Trophoblast cell (in vitro differentiated cells and primary cell): ENCODE data around the gene KCNMB2.

Experiments
- DNase-seq, 2 donors: peaks; one replicate each; pipeline ENCODE4 v3.0.0-alpha.2; 2016
- H2AFZ ChIP-seq: 2 replicates; pipeline ENCODE4 v1.6.1; 2013; ENCODE audit warnings: low read length, moderate library complexity, mild to moderate bottlenecking; ENCODE audit not compliant: insufficient read depth, poor library complexity
- H2AK5ac ChIP-seq: 2 replicates; pipeline ENCODE4 v1.6.1; 2013; ENCODE audit warnings: mild to moderate bottlenecking, low read length
- H2BK120ac ChIP-seq: 2 replicates; pipeline ENCODE4 v1.6.1; 2013; ENCODE audit warnings: low read length, mild to moderate bottlenecking, moderate library complexity; ENCODE audit not compliant: insufficient read depth, poor library complexity
- H2BK12ac ChIP-seq: 2 replicates; pipeline ENCODE4 v1.6.1; 2013; ENCODE audit warnings: mild to moderate bottlenecking, low read length, moderate library complexity
- H2BK5ac ChIP-seq: 2 replicates; pipeline ENCODE4 v1.6.1; 2013; ENCODE audit warnings: low read length, low read depth, moderate library complexity, mild to moderate bottlenecking; ENCODE audit not compliant: poor library complexity
- H3K14ac ChIP-seq: 2 replicates; pipeline ENCODE4 v1.6.1; 2013; ENCODE audit warnings: mild to moderate bottlenecking, low read length
- H3K18ac ChIP-seq: 2 replicates; pipeline ENCODE4 v1.6.1; 2013; ENCODE audit warnings: mild to moderate bottlenecking, low read length
- H3K23ac ChIP-seq: 2 replicates; pipeline ENCODE4 v1.6.1; 2013; ENCODE audit warnings: low read length
- H3K27ac ChIP-seq: 2 replicates; pipeline ENCODE4 v1.5.1; 2013; ENCODE audit warnings: low read depth, mild to moderate bottlenecking, inconsistent platforms, low read length, moderate library complexity
- H3K27me3 ChIP-seq: 2 replicates; pipeline ENCODE4 v1.6.1; 2013; ENCODE audit warnings: inconsistent platforms, mild to moderate bottlenecking, low read length, moderate library complexity; ENCODE audit not compliant: insufficient read depth
- H3K36me3 ChIP-seq, 2 experiments: 1 replicate in 1 of 2; 2 replicates in 1 of 2; pipeline ENCODE4 v1.6.1; 2013; ENCODE audit warnings: low read length in 2 of 2, mild to moderate bottlenecking in 2 of 2, moderate library complexity in 1 of 2; ENCODE audit not compliant: insufficient read depth in 2 of 2, control insufficient read depth in 1 of 2
- H3K4ac ChIP-seq: 2 replicates; pipeline ENCODE4 v1.6.1; 2013; ENCODE audit warnings: low read depth, mild to moderate bottlenecking, low read length, moderate library complexity
- H3K4me1 ChIP-seq, 2 experiments: 1 replicate in 1 of 2; 2 replicates in 1 of 2; pipeline ENCODE4 v1.6.1; 2013; ENCODE audit warnings: low read length in 2 of 2, mild to moderate bottlenecking in 2 of 2, moderate library complexity in 1 of 2; ENCODE audit not compliant: insufficient read depth in 2 of 2, control insufficient read depth in 1 of 2
- H3K4me2 ChIP-seq: 2 replicates; pipeline ENCODE4 v1.6.1; 2013; ENCODE audit warnings: inconsistent platforms, mild to moderate bottlenecking, low read length, moderate library complexity
- H3K4me3 ChIP-seq: 2 replicates; pipeline ENCODE4 v1.5.1; 2013; ENCODE audit warnings: mild to moderate bottlenecking, low read depth, low read length, inconsistent platforms
- H3K79me1 ChIP-seq: one replicate; pipeline ENCODE4 v1.6.1; 2013; ENCODE audit warnings: low read length
- H3K79me2 ChIP-seq: 2 replicates; pipeline ENCODE4 v1.6.1; 2013; ENCODE audit warnings: low read length, mild to moderate bottlenecking; ENCODE audit not compliant: control insufficient read depth, insufficient read depth, poor library complexity
- H3K9ac ChIP-seq: 2 replicates; pipeline ENCODE4 v1.6.1; 2013; ENCODE audit warnings: mild to moderate bottlenecking, low read length
- H3K9me3 ChIP-seq: 2 replicates; pipeline ENCODE4 v1.6.1; 2013; ENCODE audit warnings: low read depth, mild to moderate bottlenecking, control low read depth, inconsistent platforms, low read length; ENCODE audit not compliant: insufficient read depth
- H4K12ac ChIP-seq: 2 replicates; pipeline ENCODE4 v1.6.1; 2013; ENCODE audit warnings: low read depth, mild to moderate bottlenecking, low read length, moderate library complexity
- H4K8ac ChIP-seq: 2 replicates; pipeline ENCODE4 v1.6.1; 2013; ENCODE audit warnings: low read depth, mild to moderate bottlenecking, low read length, moderate library complexity
- H4K91ac ChIP-seq: one replicate; pipeline ENCODE4 v1.6.1; 2013; ENCODE audit warnings: low read depth, mild to moderate bottlenecking, low read length, moderate library complexity
- WGBS: extraction: QIAGEN DNeasy Blood & Tissue Kit; methylation state at CpG from one replicate; pipeline ENCODE4 v1.1.7; 2013; ENCODE audit warnings: missing lambda C conversion rate; ENCODE audit not compliant: insufficient read length, insufficient coverage; ENCODE audit errors: extremely low coverage; 5-methylcytosine and 5-hydroxymethylcytosine counted together

KCNMB2 gene

DNA sequence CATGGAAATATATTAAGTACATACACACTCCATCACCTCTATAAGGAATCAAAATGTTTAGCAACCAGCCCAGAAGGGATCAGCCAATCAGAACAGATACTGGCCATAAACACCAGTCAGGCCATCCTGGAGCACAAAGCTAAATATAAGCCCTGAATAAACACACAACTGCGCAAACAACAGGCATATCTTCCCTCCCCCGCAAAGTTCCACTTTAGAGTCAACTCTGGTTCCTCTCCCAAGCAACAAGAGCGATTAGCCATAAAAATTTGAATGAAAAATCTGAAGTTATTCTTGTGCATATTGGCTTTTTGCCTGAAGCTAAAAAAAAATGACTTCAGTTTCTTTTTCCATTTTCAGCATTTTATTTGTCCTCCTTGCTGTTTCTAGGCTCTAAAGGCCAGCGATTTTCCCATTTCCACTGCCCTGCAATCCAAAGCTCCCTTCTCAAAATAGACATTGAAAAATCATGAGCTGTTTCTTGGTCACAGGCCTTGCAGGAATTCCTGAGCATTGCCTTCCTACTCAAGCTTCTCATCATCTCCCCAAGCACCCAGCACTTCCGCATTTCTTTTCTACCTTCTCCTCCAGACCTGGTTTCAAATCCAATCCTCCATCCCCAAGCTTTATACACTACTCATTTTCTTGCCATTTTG, 287.5 kb downstream of the KCNMB2 start:
- Histone ChIP-seq H3K9ac (no peak overlapping the region), H3K79me1 (no peaks in the 10 kb centered on the region), H2BK120ac (no peak overlapping the region), H3K4ac (no peak overlapping the region), H3K9me3 (no peaks in the 10 kb centered on the region), H3K23ac (no peak overlapping the region), H3K14ac (no peak overlapping the region), H2AFZ (no peak overlapping the region), H3K79me2 (no peaks in the 10 kb centered on the region), H3K4me2 (no peak overlapping the region), H3K4me1 (no peaks in the 10 kb centered on the region), H3K18ac (no peak overlapping the region), H4K8ac (no peak overlapping the region), H4K12ac (no peak overlapping the region), H3K27me3 (no peaks in the 10 kb centered on the region), H3K27ac (no peak overlapping the region), H2AK5ac (no peak overlapping the region), H3K4me3 (no peak overlapping the region), H2BK12ac (no peak overlapping the region), H2BK5ac (no peak overlapping the region), H4K91ac (no peak overlapping the region), H3K36me3 (no peaks in the 10 kb centered on the region)
- WGBS = no CpG with 5 or more reads among the region's 5 CpGs
- no peak for DNase-seq

DNA sequence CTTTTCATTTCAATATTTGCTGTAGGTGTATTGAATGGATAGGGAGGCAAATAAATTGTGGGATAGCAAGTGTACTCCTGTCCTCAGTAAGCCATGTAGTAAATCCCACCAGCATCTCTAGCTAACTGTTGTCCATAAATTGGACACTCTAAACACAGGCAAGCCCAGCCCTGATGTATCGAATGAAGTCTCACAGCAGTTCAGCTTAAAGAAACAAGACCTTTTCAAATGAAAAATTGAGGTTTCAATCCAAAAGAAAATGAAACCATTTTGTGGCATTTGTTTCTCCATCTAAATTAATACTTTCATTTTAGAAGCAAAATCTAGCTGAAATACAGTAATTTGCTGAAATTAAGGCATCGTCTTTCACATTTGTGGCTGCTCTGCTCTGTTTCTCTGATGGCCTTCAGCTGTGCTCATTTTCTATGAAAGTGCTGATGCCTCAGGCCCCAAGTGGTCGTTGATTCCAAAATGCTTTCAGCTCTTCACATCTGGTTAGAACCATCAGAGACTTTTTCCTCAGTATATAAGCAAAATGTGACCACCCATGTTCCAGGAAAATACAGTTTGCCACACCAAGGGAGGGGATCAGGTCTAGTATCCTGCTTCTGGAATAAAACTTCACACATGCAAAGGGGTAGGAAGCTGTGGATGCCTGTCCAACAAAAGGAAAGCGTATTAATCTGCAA, 290.3 kb downstream of the KCNMB2 start:
- no peak overlapping the region for H2AFZ ChIP-seq
- no peak overlapping the region for H3K9ac ChIP-seq
- H3K14ac ChIP-seq = no peak overlapping the region
- WGBS = no CpG with 5 or more reads among the region's 4 CpGs
- no peaks in the 10 kb centered on the region for H3K79me2 ChIP-seq
- H3K79me1 ChIP-seq = no peaks in the 10 kb centered on the region
- no peak overlapping the region for H4K91ac ChIP-seq
- no peak overlapping the region for H2BK120ac ChIP-seq
- no peaks in the 10 kb centered on the region for H3K27me3 ChIP-seq
- H3K18ac ChIP-seq = no peak overlapping the region
- H2BK12ac ChIP-seq = no peak overlapping the region
- no peak overlapping the region for H2AK5ac ChIP-seq
- H3K9me3 ChIP-seq = no peaks in the 10 kb centered on the region
- H4K12ac ChIP-seq = no peak overlapping the region
- no peak for DNase-seq
- no peak overlapping the region for H3K4ac ChIP-seq
- no peak overlapping the region for H3K4me2 ChIP-seq
- no peak overlapping the region for H3K27ac ChIP-seq
- no peaks in the 10 kb centered on the region for H3K4me1 ChIP-seq
- H3K23ac ChIP-seq = no peak overlapping the region
- no peaks in the 10 kb centered on the region for H3K36me3 ChIP-seq
- no peak overlapping the region for H3K4me3 ChIP-seq
- no peak overlapping the region for H2BK5ac ChIP-seq
- H4K8ac ChIP-seq = no peak overlapping the region

DNA sequence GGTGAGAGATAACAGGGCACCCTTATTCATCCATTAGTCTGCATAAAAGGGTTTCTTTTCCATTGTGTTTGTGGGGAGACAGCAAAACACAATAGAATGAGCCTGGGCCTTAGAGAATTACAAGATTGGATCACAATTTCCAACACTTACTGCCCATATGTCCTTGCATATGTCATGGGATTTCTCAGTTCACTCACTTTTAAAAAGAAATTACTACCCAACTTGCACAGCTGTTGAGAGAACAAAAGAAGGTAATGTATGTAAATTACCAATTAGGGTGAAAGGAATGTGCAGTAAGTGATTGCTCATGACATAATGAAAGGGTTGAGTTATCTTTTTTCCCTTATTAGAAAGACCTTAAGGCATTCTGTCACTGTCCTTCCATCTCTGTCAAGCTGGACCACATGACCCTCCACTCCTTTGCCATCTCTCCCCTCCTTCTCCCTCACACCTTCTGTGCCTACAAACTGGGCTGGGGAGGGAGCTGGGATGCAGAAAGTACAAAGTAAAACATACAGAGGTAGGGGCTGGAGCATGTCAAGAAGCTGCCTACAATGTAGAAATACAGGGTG, 291.1 kb downstream of the KCNMB2 start:
- no peak overlapping the region for H4K12ac ChIP-seq
- no peaks in the 10 kb centered on the region for H3K79me2 ChIP-seq
- H4K91ac ChIP-seq = no peak overlapping the region
- no peak overlapping the region for H3K18ac ChIP-seq
- H3K4me1 ChIP-seq = no peaks in the 10 kb centered on the region
- no peak overlapping the region for H2BK12ac ChIP-seq
- H4K8ac ChIP-seq = no peak overlapping the region
- H3K79me1 ChIP-seq = no peaks in the 10 kb centered on the region
- no peak overlapping the region for H2BK120ac ChIP-seq
- H3K9ac ChIP-seq = no peak overlapping the region
- DNase-seq = no peak
- no peak overlapping the region for H2AFZ ChIP-seq
- no peaks in the 10 kb centered on the region for H3K36me3 ChIP-seq
- no peaks in the 10 kb centered on the region for H3K9me3 ChIP-seq
- H2BK5ac ChIP-seq = no peak overlapping the region
- no peak overlapping the region for H3K4ac ChIP-seq
- H3K23ac ChIP-seq = no peak overlapping the region
- H3K4me2 ChIP-seq = no peak overlapping the region
- H2AK5ac ChIP-seq = no peak overlapping the region
- H3K27ac ChIP-seq = no peak overlapping the region
- no peak overlapping the region for H3K4me3 ChIP-seq
- H3K27me3 ChIP-seq = no peaks in the 10 kb centered on the region
- no peak overlapping the region for H3K14ac ChIP-seq

DNA sequence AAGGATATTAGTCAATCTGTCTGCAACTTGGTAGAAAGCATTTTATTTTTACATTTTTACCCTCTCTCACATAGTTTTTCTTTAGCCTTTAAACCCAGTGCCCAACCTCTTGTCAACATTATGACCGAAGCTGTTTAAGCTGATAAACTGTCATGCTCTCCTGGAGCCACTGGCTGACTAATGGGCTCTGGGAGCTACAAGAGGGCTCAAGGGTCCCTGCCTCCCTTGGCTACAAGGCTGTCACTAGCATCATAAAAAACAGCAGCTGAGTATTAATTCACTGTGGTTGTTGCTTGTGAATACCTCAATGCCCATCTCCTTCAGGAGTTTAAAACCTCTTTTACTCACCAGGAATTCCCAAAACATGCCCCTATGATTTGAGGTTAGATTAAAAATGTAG, 297.5 kb downstream of the KCNMB2 start:
- Histone ChIP-seq H3K23ac (no peak overlapping the region), H4K12ac (no peak overlapping the region), H3K79me1 (no peaks in the 10 kb centered on the region), H3K9me3 (no peaks in the 10 kb centered on the region), H2BK5ac (no peak overlapping the region), H3K18ac (no peak overlapping the region), H3K4me3 (no peak overlapping the region), H3K27ac (no peak overlapping the region), H4K8ac (no peak overlapping the region), H3K9ac (no peak overlapping the region), H3K4me2 (no peak overlapping the region), H2AFZ (no peak overlapping the region), H3K4me1 (no peaks in the 10 kb centered on the region), H3K14ac (no peak overlapping the region), H2AK5ac (no peak overlapping the region), H3K27me3 (no peaks in the 10 kb centered on the region), H3K4ac (no peak overlapping the region), H3K79me2 (no peaks in the 10 kb centered on the region), H3K36me3 (no peaks in the 10 kb centered on the region), H4K91ac (no peak overlapping the region), H2BK120ac (no peak overlapping the region), H2BK12ac (no peak overlapping the region)
- no CpG with 5 or more reads among the region's 1 CpG for WGBS
- no peak for DNase-seq
